Stomach (tissue), 19 donors: ENCODE measurements around the gene MTO1. TPM values are rescaled to one million over a fixed set of nuclear protein-coding genes. Genes with fewer than 3 reads are reported as not detected.
A peak's percentile ranks its signal among the peaks of the same experiment; 100 is the strongest.

Experiments used
- DNase-seq, 2 donors: peaks; one replicate each; pipeline versions ENCODE4 v3.0.0 to v3.0.0-alpha.2; 2013 to 2019
- H3K27ac ChIP-seq, 5 donors: fragments of 200-600 bp in 4 of 5; sonication (generic) in 4 of 5; one replicate each; pipeline ENCODE4 v1.5.1; 2013 to 2019; ENCODE audit warnings: mild to moderate bottlenecking in 1 of 5, moderate library complexity in 1 of 5
- H3K27me3 ChIP-seq, 3 donors: fragments of 200-600 bp; sonication (generic); one replicate each; pipeline ENCODE4 v1.5.1; 2017 to 2019; ENCODE audit warnings: mixed run types in 1 of 3
- H3K36me3 ChIP-seq, 4 donors: fragments of 200-600 bp; sonication (generic); 1 replicate in 3 of 4; 2 replicates in 1 of 4; pipeline ENCODE4 v1.5.1; 2016 to 2019
- H3K4me1 ChIP-seq, 4 donors: fragments of 200-600 bp; sonication (generic); one replicate each; pipeline ENCODE4 v1.5.1; 2016 to 2019
- H3K4me3 ChIP-seq, 4 donors: fragments of 200-600 bp; sonication (generic) in 3 of 4; one replicate each; pipeline ENCODE4 v1.5.1; 2016 to 2019; ENCODE audit warnings: mild to moderate bottlenecking in 1 of 4
- H3K9me3 ChIP-seq, 4 donors: fragments of 200-600 bp; sonication (generic); one replicate each; pipeline ENCODE4 v1.5.1; 2016 to 2019
- CTCF ChIP-seq, 7 experiments: fragments of 450-650 bp in 4 of 7; fragments of 200-600 bp in 3 of 7; sonication (generic) in 3 of 7; IDR thresholded peaks; one replicate each; pipeline ENCODE4 v1.5.1; 2016 to 2019; ENCODE audit warnings: antibody characterized with exemption in 7 of 7, control low read depth in 2 of 7, mild to moderate bottlenecking in 1 of 7
- EP300 ChIP-seq: sonication (generic); formaldehyde crosslinking; IDR thresholded peaks from one replicate; pipeline ENCODE4 v1.6.1; 2017; ENCODE audit warnings: antibody characterized with exemption
- POLR2A ChIP-seq, 4 donors: fragments of 450-650 bp; IDR thresholded peaks; one replicate each; pipeline ENCODE4 v1.6.1; 2016; ENCODE audit warnings: antibody characterized with exemption in 4 of 4, control low read depth in 2 of 4, mild to moderate bottlenecking in 1 of 4, moderate library complexity in 1 of 4
- POLR2AphosphoS5 ChIP-seq, 3 donors: sonication (generic); formaldehyde crosslinking; IDR thresholded peaks; one replicate each; pipeline ENCODE4 v1.6.1; 2016; ENCODE audit warnings: antibody characterized with exemption in 3 of 3
- WGBS, 5 donors: extraction: QIAGEN DNeasy Blood & Tissue Kit in 3 of 5; methylation state at CpG; one replicate each; pipeline versions ENCODE4 v1.1.5 to v1.1.7; 2013 to 2018; 5-methylcytosine and 5-hydroxymethylcytosine counted together
- intact Hi-C: fragments of 100-400 bp; cut with DNase I; formaldehyde crosslinking; loops from one replicate; pipeline ENCODE4 v1.15.1; 2023; ENCODE audit warnings: low total_unique reads
- long read RNA-seq, 10 donors: transcript quantifications; one replicate each; lab custom pipeline, GENCODE V29; 2026
- polyA plus RNA-seq, 3 donors: library from polyadenylated mRNA; stranded (reverse); fragments of 200-250 nt; gene quantifications; one replicate each; pipeline ENCODE4 v1.2.3, GENCODE V29; 2013
- total RNA-seq, 5 donors: library from RNA; depleted of rRNA; stranded (reverse); fragments of >200 nt; gene quantifications; one replicate each; pipeline versions ENCODE4 v1.1.0 to v1.2.3, GENCODE V29; 2014 to 2016
- donor health status: healthy with polysubstance abuse.
- donor health status: Bipolar disorder and iron deficiency.
- donor health status: healthy.

The MTO1 gene, protein sequence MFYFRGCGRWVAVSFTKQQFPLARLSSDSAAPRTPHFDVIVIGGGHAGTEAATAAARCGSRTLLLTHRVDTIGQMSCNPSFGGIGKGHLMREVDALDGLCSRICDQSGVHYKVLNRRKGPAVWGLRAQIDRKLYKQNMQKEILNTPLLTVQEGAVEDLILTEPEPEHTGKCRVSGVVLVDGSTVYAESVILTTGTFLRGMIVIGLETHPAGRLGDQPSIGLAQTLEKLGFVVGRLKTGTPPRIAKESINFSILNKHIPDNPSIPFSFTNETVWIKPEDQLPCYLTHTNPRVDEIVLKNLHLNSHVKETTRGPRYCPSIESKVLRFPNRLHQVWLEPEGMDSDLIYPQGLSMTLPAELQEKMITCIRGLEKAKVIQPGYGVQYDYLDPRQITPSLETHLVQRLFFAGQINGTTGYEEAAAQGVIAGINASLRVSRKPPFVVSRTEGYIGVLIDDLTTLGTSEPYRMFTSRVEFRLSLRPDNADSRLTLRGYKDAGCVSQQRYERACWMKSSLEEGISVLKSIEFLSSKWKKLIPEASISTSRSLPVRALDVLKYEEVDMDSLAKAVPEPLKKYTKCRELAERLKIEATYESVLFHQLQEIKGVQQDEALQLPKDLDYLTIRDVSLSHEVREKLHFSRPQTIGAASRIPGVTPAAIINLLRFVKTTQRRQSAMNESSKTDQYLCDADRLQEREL
- total RNA-seq (10 to 100 TPM in 4 of 5 donors, 1 to 10 TPM in 1; 3.2 to 53.7 (median 19.1) TPM), polyA plus RNA-seq (10 to 100 TPM in 1 of 3 donors, 1 to 10 TPM in 2; 7.8 to 11.6 (median 8.9) TPM)
- long read RNA-seq, donor 1, full-length matches to known transcripts, result 1 of 7,449 reads
- long read RNA-seq, donor 1, partial matches to known transcripts, result 7,275 of 7,449 reads
- long read RNA-seq, donor 1, other reads (novel, unspliced or antisense), result 173 of 7,449 reads
- long read RNA-seq, donor 2, full-length matches to known transcripts, result 2 of 10,429 reads
- long read RNA-seq, donor 2, partial matches to known transcripts, result 10,004 of 10,429 reads
- long read RNA-seq, donor 2, other reads (novel, unspliced or antisense), result 423 of 10,429 reads
- long read RNA-seq, donor 3, full-length matches to known transcripts, result 1 of 6,930 reads
- long read RNA-seq, donor 3, partial matches to known transcripts, result 6,666 of 6,930 reads
- long read RNA-seq, donor 3, other reads (novel, unspliced or antisense), result 263 of 6,930 reads
- long read RNA-seq, donor 4, partial matches to known transcripts, result 1,150 of 1,644 reads
- long read RNA-seq, donor 4, other reads (novel, unspliced or antisense), result 494 of 1,644 reads
- long read RNA-seq, donor 5, full-length matches to known transcripts, result 2 of 11,360 reads
- long read RNA-seq, donor 5, partial matches to known transcripts, result 7,752 of 11,360 reads
- long read RNA-seq, donor 5, other reads (novel, unspliced or antisense), result 3,606 of 11,360 reads
- long read RNA-seq, donor 6, full-length matches to known transcripts, result 4 of 4 reads
- long read RNA-seq, donor 6, partial matches to known transcripts, result 0 of 4 reads
- long read RNA-seq, donor 6, other reads (novel, unspliced or antisense), result 0 of 4 reads
- long read RNA-seq, donor 7, full-length matches to known transcripts, result 4 of 13,643 reads
- long read RNA-seq, donor 7, partial matches to known transcripts, result 9,292 of 13,643 reads
- long read RNA-seq, donor 7, other reads (novel, unspliced or antisense), result 4,347 of 13,643 reads
- long read RNA-seq, donor 8, full-length matches to known transcripts, result 2 of 13,122 reads
- long read RNA-seq, donor 8, partial matches to known transcripts, result 12,588 of 13,122 reads
- long read RNA-seq, donor 8, other reads (novel, unspliced or antisense), result 532 of 13,122 reads
- long read RNA-seq, donor 9, partial matches to known transcripts, result 14,208 of 14,532 reads
- long read RNA-seq, donor 9, other reads (novel, unspliced or antisense), result 324 of 14,532 reads
- long read RNA-seq, donor 10, full-length matches to known transcripts, result 1 of 7,246 reads
- long read RNA-seq, donor 10, partial matches to known transcripts, result 4,550 of 7,246 reads
- long read RNA-seq, donor 10, other reads (novel, unspliced or antisense), result 2,695 of 7,246 reads

- no peaks in the 10 kb centered on the region for H3K27me3 ChIP-seq
- TF ChIP-seq POLR2AphosphoS5 (IDR thresholded peaks at IDR 0.05) (peak; percentile 77 to 88 (median 82)), CTCF (IDR thresholded peaks at IDR 0.05) (no peak)
- H3K4me1 ChIP-seq, result peaks cover 16 to 46% (median 25%) of the 10 kb centered on the region in 4 donors
- intact Hi-C loops, result no loop called here
- no peaks in the 10 kb centered on the region for H3K9me3 ChIP-seq
- peak within 1 kb of the TSS; percentile 86 to 98 (median 92) for H3K27ac ChIP-seq
- peak; percentile 91 to 96 for DNase-seq
- peaks cover 5 to 20% (median 15%) of the 10 kb centered on the region in 4 donors for H3K36me3 ChIP-seq
- WGBS, 5 donors, result 0 to 1% (median 0%) methylated on average over 34 to 55 of the region's 55 CpGs
- peak within 1 kb of the TSS; percentile 60 to 92 (median 80) for H3K4me3 ChIP-seq
These were observed at the start of gene MTO1 for GRCh38 chr6:73461537-73462350. Gene MTO1, plus strand, starts transcription at chr6:73461737. Its CDS starts 118 bp downstream, at chr6:73461855.

DNA sequence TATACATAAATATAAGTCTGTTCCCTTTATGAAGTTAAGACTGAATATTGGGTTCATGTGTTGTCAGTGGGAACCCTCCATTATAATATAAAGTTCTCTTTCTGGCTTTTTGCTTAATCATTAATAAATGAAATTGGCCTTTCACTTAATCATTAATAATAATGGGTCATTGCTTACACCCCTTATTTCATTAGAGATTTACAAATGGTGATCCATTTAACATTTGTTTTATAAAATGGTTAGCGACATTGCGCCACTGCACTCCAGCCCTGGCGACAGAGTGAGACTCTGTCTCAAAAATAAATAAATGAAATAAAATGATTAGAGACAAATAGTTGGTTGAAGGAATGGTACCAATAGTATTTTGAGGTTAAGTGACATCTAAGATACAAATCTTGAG lies 48.4 kb upstream of the MTO1 start:
- H3K4me1 ChIP-seq, result no peaks in the 10 kb centered on the region
- no peak for DNase-seq
- no peak overlapping the region for H3K4me3 ChIP-seq
- WGBS, 5 donors, result 75 to 98% (median 96%) methylated on average over 3 of the region's 3 CpGs
- no peak overlapping the region for H3K27ac ChIP-seq
- TF ChIP-seq CTCF (IDR thresholded peaks at IDR 0.05) (no peak), POLR2A (IDR thresholded peaks at IDR 0.05) (no peak), POLR2AphosphoS5 (IDR thresholded peaks at IDR 0.05) (no peak), EP300 (no peak)
- H3K9me3 ChIP-seq, result no peaks in the 10 kb centered on the region
- H3K36me3 ChIP-seq, result peaks cover 0 to 3% (median 0%) of the 10 kb centered on the region in 4 donors
- H3K27me3 ChIP-seq, result no peaks in the 10 kb centered on the region
- intact Hi-C loops, result no loop called here

DNA sequence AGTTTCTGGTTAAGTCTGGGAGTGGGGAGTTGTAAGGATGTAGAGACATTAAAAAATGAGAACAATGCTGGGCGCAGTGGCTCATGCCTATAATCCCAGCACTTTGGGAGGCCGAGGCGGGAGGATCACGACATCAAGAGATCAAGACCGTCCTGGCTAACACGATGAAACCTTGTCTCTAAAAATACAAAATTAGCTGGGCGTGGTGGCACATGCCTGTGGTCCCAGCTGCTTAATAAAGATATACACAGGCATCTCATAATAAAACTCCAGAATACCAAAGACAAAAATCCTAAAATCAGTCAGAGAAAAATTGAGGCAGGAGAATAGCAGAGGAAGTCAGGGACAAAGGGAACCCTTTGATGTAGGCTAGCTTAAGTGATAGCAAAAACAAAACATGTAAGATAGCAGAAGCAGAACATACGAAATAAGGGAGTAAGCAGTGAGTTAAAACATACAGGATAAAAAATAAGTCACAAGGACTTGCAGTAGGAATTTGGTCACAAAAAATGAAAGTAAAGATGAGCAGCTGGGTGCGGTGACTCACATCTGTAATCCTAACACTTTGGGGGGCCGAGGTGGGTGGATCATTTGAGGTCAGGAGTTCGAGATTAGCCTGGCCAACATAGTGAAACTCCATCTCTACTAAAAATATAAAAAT lies 43.3 kb upstream of the MTO1 start:
- peaks cover 0 to 31% (median 17%) of the 10 kb centered on the region in 4 donors for H3K36me3 ChIP-seq

More for the DNA sequence above, 43.3 kb upstream of the MTO1 start:
- WGBS, 5 donors, result 78 to 85% (median 84%) methylated on average over 11 of the region's 11 CpGs
- Histone ChIP-seq H3K27ac (no peak overlapping the region), H3K9me3 (no peaks in the 10 kb centered on the region), H3K27me3 (no peaks in the 10 kb centered on the region), H3K4me3 (no peak overlapping the region), H3K4me1 (no peaks in the 10 kb centered on the region)
- intact Hi-C loops, result no loop called here
- TF ChIP-seq POLR2AphosphoS5 (IDR thresholded peaks at IDR 0.05), result no peak
- no peak for TF ChIP-seq CTCF (IDR thresholded peaks at IDR 0.05)
- TF ChIP-seq EP300, result no peak
- DNase-seq, result no peak
